GM18507 (cell line): ENCODE data around the gene COX5B.

Source experiments
- DNase-seq: peaks from one replicate; pipeline ENCODE4 v3.0.0; 2011; ENCODE audit warnings: low read depth; ENCODE audit not compliant: insufficient read length; ENCODE audit errors: extremely low spot score
- FAIRE-seq: peaks from 2 replicates; lab custom pipeline; 2011; peaks lifted over from hg19 to GRCh38; lab: Jason Lieb, UNC

Gene COX5B

DNA sequence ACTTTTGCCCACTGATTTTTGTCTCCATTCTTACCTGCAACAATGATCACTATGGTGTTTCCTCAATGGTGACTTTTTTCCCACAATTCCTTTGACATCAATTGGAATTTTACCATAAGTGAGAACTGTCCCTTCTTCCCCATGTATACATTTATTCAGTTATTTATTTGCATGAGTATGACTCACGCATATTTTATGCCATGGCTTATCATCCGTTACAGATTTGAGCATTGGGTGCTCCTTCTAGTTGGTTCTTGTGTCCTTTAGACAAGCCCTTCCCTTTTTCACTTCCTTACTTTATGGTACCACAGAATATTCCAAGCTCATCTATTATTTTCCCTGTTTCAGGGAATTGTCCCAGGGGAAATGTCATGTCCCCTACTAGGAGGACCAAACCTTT, 7.6 kb downstream of the COX5B start:
- FAIRE-seq (no peak), DNase-seq (no peak)

DNA sequence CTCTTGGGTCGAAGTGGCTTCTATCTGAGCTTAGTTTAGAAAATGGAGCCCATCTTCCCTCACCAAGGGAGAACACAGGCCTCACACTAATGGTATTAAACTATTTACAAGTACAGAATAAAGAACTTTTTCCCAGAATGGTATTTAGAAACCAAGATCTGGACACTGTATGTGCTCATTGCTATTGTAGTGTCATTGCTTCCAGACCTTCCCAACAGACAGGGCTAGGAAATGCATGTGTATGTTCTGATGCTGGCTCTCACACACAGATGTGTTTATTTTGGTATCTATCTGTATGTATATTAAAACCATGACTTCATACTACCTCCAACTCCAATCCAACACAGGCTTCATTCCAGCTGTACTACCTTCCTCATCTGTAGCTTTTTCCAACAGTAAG, 8.0 kb downstream of the COX5B start:
- DNase-seq (no peak), FAIRE-seq (no peak)

DNA sequence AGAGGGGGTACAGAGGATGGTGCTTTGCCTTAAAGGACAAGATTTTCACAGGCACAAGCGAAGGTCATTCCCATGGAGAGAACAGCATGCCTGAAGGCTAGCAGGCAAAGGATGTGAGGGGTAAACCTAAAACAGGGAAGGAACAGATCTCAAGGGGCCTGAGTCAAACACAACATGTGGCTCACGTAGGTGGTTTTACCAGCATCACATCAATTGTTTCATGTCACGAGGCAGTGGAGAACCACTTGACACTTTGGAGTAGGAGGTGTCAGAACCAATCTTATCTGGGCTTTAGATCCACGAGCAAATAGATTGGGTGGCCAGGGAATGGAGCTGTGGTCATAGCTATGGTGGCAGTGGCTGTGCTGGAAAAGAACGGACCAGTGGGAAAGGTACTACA, 8.4 kb downstream of the COX5B start:
- FAIRE-seq (no peak), DNase-seq (no peak)

DNA sequence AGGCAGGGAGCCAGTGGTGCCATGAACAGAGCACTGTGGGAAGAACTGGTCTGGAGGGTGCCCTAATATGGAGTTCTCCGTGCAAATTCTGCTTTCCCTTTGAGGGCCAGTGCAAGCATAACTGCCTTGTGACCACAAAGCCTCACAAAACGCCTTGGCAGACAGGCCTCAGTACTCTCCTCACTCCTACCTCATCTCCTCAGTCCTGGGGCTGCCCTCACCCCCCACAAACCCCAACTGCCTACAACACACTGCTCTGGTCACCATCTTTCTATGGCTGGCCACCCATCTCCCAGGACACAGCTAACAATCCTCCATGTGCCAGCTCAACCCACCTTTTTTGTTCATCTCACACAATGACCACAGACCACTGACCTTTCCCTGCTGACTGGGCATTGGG, 8.9 kb downstream of the COX5B start:
- DNase-seq = no peak
- no peak for FAIRE-seq

DNA sequence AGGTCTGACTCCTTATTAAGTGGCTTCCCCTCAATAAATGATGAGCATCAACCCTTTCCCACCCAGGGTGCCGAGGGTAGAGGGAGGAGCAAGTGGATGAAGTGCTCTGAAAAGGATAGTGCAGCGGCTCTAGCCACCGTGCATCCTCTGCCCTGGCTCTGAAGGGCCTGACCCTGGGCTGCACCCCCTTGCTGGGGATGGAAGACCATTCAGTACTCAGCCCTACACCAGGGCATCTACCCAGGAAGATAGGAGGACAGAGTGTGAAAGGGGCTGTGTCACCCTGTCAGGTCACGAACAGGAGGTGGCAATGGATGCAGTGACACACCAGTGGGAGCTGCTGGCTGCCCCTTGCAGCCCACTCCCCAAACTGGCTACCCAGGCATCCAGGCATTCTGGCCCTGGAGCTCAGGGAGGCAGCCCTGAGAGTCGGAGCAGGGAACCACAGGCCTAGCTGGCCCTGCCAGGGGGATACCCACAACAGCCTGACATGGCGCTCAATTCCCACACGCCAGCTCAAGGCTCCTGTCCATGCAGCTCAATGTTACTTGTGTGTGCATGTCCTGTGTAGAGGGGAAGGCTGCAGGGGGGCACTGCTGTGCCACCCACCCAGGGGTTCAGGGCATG, 10.4 kb downstream of the COX5B start:
- no peak for FAIRE-seq
- DNase-seq = no peak

DNA sequence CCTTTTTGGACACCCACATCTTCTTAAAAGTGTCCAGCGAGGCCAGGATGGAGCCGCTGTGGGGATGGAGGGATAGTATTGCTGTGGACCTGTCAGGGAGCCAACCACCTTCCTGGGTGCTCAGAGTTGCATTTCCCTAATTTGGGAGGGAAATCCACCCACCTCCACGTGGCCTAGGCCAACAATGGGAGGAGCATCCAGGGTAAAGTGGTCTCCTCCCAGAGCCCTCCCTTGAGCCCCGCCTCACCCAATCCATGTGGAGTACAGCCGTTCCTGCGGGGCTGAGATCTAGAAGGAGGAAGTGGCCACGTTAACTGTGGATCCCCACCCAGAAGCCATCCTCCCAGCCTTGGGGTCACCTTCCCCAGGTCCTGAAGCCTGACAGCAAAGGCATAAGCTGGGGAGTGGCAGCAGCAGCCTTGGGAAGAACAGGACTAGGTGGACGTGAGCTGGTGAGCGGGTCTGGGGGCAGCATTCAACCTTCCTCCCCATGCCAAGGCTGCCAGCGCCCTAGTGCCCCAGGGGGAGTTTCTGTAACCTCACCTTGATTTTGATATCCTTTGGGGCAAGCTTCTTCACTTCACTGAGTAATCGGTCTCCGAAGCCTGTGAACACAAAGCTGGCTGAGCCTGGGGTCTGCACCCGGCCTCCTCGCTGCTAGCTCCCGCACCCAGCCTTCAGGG, 11.2 kb downstream of the COX5B start:
- no peak for FAIRE-seq
- no peak for DNase-seq

DNA sequence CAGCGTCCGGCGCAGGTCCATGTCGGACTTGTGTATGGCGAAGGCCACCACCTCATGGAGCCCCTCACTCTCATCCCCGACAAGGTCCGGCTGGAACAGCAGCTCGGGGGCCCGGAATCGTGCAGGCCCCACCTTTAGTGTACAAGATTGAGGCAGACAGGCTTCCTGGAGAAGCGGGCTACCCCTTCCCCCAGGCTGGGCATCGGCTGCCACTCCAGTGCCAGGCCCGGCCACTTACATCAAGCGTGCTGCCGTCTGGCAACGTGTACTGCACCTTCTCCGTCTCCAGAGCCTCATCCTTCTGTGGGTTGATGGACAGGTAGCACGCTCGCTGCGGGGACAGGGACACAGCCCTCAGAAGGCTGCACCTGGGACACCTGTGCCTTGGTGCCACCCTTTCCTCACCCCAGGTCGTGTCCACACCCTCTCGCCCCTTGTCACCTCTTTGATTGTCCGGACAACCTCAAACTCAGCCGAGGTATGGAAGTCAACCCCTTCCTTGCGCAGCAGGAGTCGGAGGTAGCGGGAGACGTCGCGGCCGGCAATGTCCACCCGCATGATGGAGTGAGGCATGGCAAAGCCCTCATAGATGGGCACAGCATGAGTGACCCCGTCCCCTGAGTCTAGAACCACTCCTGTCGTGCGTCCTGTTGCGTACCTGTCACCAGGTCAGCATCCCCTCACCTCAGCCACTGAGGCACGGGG, 12.3 kb downstream of the COX5B start:
- DNase-seq (no peak), FAIRE-seq (no peak)

DNA sequence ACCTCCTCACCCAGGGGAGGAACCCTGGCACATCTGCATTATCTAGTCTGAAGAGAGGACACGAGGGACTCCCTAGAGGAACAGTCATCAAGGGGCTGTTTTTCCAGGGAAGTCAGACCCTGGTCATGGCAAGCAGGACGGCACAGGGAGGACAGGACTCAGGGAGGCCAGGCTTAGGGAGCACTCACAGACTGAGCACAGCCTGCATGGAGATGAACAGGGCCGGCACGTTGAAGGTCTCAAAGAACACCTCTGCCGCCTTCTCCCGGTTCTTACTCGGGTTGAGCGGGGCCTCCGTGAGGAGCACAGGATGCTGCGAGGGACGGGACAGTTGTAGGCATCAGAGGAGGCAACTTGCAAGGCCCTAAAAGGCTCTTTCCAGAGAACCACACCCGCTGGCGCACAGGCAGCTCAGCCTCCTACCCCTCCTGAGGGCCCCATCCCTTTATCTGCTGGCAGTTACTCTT, 12.9 kb downstream of the COX5B start:
- DNase-seq (no peak), FAIRE-seq (no peak)

DNA sequence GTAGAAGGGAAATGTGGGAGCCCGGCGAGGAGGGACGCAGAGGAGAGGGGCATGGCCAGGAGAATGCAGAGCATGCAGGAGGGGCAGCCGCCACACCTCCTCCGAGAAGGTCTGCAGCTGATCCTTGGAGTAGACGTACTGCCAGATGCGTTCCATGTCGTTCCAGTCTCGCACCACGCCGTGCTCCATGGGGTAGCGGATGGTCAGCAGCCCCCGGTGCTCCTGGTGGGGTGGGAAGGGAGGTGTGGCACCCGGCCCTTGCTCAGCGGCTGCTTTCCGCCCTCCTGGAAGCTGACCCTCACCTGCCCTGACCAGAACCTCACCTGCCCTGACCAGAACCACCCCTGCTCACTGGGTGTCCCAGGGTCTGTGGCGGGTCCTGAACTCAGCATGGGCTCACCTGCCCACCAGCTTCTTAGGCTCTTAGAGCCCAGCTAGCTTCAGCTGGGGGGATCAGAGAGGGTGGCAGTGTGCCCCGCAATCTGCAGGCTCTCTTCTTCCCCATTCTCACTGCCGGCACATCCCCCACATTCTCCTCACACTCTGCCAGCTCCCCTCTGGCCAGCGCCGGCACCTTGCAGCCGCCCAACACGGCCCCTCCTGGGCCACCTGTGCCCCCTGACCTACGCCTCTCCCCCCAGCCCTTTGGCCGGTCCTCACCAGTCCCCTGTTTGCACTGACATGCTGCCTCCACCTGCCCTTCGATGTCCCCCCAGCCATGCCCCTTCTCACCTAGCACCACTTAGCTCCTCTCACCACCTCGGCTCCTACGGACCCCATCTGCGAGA, 13.6 kb downstream of the COX5B start:
- DNase-seq (no peak), FAIRE-seq (no peak)

DNA sequence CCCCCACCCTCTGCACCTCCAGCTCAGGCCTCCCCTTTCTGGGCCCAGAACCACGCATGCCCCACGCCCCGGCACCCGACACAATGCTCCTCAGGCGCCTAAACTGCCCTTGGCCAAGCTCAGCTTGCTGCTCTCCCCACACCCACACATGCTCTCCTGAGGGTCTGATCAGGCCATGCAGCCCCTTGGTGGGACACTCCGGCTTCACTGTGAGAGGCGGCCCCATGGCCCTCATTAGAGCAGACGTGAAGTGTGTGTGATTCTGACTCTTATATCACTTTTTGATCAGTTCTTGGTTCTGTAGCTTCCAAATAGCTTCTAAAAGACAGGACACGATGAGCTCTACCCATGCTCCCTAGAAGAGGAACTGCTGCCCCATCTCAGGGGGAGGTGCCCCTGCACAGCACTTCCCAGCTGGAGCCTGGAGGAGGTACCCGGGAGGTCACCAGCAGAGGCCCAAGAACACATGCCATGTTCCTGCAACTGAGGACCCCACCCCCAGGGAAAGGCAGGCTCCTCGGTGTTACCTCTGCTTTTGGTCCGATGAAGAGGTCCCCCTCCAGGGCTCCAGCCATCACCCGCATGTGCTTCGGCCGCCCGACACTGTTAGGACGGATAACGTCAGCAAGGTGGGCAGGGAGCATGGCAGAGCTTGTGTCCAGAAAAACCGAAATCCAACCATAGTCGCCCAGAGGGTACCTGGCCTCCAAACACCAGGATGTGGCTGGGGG, 14.3 kb downstream of the COX5B start:
- DNase-seq (no peak), FAIRE-seq (no peak)

DNA sequence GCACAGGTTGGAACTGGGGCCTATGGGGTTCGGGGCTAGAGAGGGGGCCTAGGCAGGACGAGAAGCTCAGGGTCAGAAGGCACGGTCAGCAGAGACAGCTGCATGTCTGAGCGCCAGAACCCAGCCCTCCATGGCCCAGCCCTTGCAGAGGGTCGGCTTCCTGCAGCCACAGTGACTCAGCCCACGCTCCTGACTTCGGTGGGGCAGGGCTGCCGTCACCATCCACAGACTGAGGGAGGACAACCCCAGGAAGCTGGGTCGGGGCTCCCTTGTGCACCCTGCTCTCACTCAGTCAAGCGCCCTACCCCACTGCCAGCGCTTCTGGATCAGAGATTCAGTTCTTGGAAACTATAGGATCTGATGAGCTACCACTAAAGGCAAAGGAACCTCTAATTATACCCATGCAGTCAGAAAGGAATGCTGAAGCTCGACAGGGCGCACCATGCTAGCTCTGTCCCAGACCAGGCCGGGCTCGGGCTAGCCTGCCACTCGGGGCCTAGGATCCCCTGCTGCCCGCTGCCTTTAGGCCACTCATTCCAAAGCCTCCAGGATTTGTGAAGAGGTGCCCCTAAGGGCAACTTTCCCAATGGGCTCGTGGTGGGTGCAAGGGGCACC, 15.0 kb downstream of the COX5B start:
- FAIRE-seq = no peak

DNA sequence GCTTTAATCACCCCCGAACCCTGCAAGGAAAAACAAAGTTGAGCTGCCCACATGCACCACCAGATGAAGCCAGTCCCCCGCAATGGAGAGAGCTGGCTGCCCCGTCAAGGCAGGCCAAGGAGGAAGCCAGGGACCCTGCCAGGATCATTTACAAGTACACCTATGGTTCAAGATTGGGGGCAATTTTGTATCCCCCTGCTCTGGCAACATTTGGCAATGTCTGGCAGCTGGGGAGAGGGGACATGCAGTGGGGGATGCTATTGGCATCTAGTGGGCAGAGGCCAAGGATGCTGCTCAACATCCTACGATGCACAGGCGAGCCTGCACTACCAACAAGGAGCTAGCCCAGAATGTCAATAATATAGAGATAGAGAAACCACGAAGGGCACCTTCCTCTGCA, 16.1 kb downstream of the COX5B start:
- no peak for DNase-seq
- no peak for FAIRE-seq

More for the DNA sequence above, 15.0 kb downstream of the COX5B start:
- no peak for DNase-seq

DNA sequence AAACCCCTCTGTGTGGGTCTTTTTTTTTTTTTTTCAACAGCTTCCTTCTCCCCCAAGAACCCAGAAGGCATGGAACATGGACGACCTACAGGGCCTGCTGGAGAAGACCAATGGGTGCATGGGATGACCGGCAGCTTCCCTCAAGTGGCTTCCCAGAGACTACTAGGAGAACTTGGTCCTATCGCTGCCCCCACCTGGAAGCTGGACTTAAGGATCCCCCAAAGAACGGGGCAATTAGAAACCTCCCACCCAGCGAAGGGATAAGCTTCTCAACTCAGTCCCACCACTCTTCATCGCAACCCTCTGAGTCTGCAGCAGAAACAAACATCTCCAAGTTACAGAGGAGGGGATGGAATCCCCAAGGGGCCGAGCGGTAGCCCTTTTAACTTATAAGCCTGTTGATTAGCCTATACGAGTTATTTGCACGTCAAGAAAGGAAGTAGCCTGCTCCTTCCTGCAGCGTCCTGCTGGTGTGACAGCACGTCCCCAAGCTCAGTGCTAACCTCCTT, 16.6 kb downstream of the COX5B start:
- DNase-seq (peak; percentile 29), FAIRE-seq (peak; percentile 74)

DNA sequence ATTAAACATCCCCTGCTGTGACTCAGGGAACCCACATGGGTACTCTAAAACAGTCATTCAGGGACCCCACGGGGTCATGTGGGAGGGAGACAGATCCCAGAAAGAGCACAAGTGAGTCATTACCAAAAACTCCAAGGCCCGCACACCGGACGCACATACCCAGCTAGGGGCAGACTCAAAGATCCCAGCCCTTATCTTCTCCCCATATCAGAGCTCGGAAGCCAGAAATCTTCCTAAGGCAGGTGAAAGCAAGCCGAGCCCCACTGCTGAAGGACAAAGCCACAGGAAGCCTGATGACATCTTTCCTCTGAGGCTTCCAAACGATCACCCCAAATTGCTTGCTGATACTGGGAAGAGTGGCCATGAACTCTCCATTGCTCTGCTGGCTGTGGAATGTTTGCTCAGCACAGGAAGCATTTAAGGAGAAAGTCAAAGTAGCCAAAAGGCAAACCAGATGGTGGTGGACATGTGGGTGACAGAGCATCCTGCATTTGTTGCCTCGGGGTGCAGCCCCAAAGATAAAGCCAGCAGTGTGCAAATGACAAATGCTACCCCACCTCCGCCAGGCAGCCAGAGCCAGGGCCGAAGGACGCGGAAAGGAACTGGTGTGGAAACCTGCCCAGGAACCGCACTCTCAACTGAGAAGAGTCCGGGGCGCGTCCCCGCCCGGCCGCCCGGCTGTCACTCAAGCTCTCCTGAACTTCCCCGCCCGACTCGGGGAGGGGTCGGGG, 17.2 kb downstream of the COX5B start:
- DNase-seq = peak; percentile 43
- FAIRE-seq = no peak

DNA sequence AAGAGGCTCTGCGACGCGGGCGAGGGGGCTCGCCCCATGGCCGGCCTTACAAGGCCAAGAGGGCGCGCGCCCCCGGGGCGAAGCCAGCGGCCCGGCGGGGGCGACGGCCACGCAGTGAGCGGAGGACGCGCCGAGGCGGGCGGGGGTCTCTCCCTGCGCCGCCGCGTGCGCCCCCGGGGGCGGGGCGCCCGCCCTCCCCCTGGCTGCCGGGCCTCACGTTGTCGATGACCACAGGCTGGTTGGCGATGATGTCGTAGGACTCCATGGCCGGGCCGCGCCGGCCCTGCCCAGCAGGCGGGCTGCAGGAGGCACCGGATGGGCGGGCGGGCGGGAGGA, 17.7 kb downstream of the COX5B start:
- DNase-seq (no peak), FAIRE-seq (no peak)

DNA sequence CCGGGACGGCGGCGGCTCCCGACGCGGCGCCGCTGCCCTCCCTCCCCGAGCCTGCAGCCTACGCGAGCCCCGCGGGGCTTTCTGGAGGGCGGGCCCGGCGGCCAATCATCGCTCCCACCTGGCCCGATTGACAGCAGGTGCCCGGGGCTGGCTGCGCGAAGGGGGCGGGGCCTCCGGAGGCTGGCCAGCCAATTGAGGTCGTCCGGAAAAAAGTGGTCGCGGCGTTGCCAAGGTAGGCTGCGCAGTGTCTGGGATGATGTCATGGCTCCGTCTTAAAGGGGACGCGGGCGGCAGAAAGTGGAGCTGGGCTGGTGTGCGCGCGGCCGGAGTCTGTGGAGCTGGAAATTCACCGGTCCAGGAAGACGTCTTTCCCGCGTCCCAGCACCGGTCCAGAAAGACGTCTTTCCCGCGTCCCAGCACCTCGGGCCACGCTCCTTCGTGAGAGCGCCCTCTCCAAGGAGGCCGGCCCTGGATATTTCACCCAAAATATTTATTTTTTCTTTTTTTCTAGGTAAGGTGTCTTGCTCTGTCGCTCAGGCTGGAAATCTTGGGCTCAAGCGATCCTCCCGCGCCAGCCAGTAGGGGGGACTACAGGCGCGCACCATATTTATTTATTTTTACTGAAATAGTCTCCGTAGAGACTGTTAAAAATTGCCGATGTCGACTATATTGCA, 18.2 kb downstream of the COX5B start, which contains the start of gene ACTR1B:
ACTR1B (minus strand) TSS at position 83 of the 674 bp plus-strand sequence. CDS start 154 bp downstream, outside the sequence.
- DNase-seq (peak; percentile 92), FAIRE-seq (peak; percentile 97)

DNA sequence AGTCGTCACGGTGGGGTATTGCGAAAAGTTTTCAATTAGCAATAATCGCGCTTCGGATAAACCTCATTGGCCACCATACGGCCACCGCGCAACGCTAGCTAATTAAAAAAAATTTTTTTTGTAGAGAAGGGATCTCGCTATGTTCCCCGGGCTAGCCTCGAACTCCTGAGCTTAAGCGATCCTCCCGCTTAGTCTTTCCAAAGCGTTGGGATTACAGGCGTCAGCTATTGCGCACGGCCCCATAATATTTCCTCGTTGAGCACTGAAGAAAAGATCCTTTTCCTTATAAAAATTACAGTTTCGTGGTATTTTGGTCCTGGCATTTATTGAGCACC, 18.7 kb downstream of the COX5B start:
- FAIRE-seq = no peak
- DNase-seq = no peak

DNA sequence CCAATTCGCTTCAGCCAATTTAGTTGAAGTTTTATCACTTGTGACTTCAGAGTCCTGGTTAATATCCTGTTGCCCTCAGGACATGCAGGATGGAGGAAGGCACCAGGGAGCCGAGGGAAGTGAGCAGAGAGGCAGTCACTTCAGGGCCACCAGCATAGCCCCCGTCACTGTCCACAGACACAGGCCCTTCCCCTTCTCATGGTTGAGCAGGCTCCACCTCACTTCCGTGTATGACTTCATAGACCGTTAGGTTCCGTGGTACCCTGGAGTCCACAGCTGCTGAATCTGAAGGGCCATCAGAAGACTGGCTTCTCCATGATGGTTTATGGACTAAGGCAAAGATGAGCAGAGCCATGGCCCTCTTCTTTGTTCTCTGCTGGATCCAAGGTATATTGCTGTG, 23.6 kb downstream of the COX5B start, which contains the start of gene C2orf92:
C2orf92 (plus strand) TSS at position 266 of the 400 bp plus-strand sequence; CDS start at position 342, 76 bp downstream.
- FAIRE-seq (no peak), DNase-seq (no peak)
